HL-60 (cell line): ENCODE measurements around the gene COX7B2.

Source experiments
- DNase-seq, 2 experiments: peaks; one replicate each; pipeline ENCODE4 v3.0.0-alpha.2; 2010 to 2020; ENCODE audit warnings: low read depth in 1 of 2, low spot score in 1 of 2
- H3K27ac ChIP-seq: fragments of 250-450 bp; sonication (Bioruptor Pico); replicated peaks from 2 replicates; pipeline ENCODE4 v1.5.1; 2020; ENCODE audit warnings: mild to moderate bottlenecking, moderate library complexity
- H3K27me3 ChIP-seq: fragments of 250-450 bp; sonication (Bioruptor Pico); 2 replicates; pipeline ENCODE4 v1.5.1; 2021; ENCODE audit warnings: mild to moderate bottlenecking, moderate library complexity; ENCODE audit not compliant: insufficient read depth, poor library complexity, severe bottlenecking
- H3K4me3 ChIP-seq: replicated peaks from 2 replicates; pipeline ENCODE4 v1.5.1; 2011; ENCODE audit warnings: mild to moderate bottlenecking, control low read depth, low read length; ENCODE audit not compliant: insufficient read depth
- GABPA ChIP-seq: IDR thresholded peaks from 2 replicates; pipeline ENCODE4 v1.6.1; 2012; ENCODE audit warnings: low read depth
- POLR2AphosphoS5 ChIP-seq: IDR thresholded peaks from 2 replicates; pipeline ENCODE4 v1.6.1; 2012; ENCODE audit warnings: low read depth
- SPI1 ChIP-seq: IDR thresholded peaks from 2 replicates; pipeline ENCODE4 v1.6.1; 2012; ENCODE audit warnings: low read depth, mild to moderate bottlenecking, borderline replicate concordance
- long read RNA-seq: library from polyadenylated mRNA; unstranded; transcript quantifications from one replicate; pipeline ENCODE4 v2.0.0, GENCODE V29; 2020
- TF ChIP-seq, protein P1 (sequence below): IDR thresholded peaks from one replicate; pipeline ENCODE4 v1.5.1; 2011; ENCODE audit warnings: low read length, control low read depth, inconsistent platforms; ENCODE audit not compliant: insufficient read depth
- TF ChIP-seq, protein P2 (sequence below): IDR thresholded peaks from 2 replicates; pipeline ENCODE4 v1.6.1; 2012; ENCODE audit warnings: low read depth; ENCODE audit not compliant: insufficient replicate concordance

The COX7B2 gene, protein sequence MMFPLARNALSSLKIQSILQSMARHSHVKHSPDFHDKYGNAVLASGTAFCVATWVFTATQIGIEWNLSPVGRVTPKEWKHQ
- long read RNA-seq = 0 reads

DNA sequence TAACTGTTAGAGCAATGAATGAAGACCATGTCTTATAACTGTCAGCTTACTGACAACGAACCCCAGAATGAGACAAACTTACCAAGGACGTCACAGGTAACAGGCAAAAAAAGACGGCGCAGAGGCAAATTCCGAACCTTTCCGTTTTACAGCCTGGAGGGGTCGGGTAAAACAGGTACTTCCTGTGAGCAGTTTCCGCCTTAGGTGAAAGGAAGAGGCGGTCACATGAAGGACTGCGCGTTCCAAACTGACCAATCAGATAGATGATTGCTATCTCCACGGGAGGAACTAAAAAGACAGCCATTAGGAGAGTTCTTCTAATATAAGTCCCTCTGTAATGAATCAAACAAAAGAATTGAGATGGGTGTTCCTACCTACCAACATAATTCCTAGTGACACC is at the start of gene COX7B2:
Gene COX7B2 (minus strand): TSS at position 168 of the 400 bp plus-strand sequence. CDS start 174,053 bp downstream, outside the sequence.
- no peak within 1 kb of the TSS for H3K27ac ChIP-seq
- TF ChIP-seq, protein P1, sequence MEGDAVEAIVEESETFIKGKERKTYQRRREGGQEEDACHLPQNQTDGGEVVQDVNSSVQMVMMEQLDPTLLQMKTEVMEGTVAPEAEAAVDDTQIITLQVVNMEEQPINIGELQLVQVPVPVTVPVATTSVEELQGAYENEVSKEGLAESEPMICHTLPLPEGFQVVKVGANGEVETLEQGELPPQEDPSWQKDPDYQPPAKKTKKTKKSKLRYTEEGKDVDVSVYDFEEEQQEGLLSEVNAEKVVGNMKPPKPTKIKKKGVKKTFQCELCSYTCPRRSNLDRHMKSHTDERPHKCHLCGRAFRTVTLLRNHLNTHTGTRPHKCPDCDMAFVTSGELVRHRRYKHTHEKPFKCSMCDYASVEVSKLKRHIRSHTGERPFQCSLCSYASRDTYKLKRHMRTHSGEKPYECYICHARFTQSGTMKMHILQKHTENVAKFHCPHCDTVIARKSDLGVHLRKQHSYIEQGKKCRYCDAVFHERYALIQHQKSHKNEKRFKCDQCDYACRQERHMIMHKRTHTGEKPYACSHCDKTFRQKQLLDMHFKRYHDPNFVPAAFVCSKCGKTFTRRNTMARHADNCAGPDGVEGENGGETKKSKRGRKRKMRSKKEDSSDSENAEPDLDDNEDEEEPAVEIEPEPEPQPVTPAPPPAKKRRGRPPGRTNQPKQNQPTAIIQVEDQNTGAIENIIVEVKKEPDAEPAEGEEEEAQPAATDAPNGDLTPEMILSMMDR = no peak
- TF ChIP-seq SPI1 (no peak), POLR2AphosphoS5 (no peak), GABPA (no peak)
- TF ChIP-seq, protein P2, sequence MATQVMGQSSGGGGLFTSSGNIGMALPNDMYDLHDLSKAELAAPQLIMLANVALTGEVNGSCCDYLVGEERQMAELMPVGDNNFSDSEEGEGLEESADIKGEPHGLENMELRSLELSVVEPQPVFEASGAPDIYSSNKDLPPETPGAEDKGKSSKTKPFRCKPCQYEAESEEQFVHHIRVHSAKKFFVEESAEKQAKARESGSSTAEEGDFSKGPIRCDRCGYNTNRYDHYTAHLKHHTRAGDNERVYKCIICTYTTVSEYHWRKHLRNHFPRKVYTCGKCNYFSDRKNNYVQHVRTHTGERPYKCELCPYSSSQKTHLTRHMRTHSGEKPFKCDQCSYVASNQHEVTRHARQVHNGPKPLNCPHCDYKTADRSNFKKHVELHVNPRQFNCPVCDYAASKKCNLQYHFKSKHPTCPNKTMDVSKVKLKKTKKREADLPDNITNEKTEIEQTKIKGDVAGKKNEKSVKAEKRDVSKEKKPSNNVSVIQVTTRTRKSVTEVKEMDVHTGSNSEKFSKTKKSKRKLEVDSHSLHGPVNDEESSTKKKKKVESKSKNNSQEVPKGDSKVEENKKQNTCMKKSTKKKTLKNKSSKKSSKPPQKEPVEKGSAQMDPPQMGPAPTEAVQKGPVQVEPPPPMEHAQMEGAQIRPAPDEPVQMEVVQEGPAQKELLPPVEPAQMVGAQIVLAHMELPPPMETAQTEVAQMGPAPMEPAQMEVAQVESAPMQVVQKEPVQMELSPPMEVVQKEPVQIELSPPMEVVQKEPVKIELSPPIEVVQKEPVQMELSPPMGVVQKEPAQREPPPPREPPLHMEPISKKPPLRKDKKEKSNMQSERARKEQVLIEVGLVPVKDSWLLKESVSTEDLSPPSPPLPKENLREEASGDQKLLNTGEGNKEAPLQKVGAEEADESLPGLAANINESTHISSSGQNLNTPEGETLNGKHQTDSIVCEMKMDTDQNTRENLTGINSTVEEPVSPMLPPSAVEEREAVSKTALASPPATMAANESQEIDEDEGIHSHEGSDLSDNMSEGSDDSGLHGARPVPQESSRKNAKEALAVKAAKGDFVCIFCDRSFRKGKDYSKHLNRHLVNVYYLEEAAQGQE = no peak
- no peak for DNase-seq
- no peaks in the 10 kb centered on the region for H3K27me3 ChIP-seq
- H3K4me3 ChIP-seq = no peak within 1 kb of the TSS

DNA sequence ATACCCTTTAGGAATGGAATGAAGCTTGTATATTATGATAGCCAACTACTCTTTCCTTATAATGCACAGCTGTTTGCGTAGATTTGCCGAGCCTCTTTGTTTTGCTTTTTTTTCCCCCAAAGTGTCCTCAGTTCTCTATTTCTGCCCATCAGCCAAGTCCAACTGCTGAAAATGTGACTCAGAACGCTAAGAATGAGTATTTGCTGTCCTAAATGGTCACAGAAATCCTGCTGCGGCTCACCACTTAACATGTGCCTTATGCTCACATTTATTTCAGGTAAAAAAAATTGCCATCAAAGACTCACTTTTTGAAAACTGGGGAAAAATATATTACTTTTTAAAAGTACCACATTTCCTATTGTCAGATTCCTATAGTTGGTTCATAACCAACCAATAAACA is 47.4 kb upstream of the COX7B2 start:
- H3K27me3 ChIP-seq = no peaks in the 10 kb centered on the region
- H3K27ac ChIP-seq = no peak overlapping the region
- DNase-seq = no peak
- H3K4me3 ChIP-seq = no peak overlapping the region
- TF ChIP-seq, protein P1 = no peak
- TF ChIP-seq, protein P2 = no peak
- TF ChIP-seq GABPA (no peak), POLR2AphosphoS5 (no peak), SPI1 (no peak)

DNA sequence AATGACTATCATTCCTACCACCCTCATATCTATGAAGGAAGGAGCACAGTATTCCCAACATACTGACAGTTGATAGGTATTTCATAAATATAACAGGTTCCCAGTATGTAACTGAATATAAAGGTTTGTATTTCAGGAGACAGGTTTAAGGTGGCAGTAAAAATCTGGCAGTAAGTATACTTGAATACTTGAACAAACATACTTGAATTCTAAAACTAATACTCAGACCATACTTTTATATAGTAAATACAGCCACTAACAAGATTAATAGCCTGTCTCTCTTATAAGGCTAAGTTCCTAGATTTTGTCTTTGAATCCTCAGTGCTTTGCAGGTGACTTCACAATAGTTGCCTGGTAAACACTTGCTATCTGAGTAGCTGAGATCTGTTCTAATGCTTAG is 46.6 kb upstream of the COX7B2 start:
- H3K27ac ChIP-seq = no peak overlapping the region
- no peak overlapping the region for H3K4me3 ChIP-seq
- no peaks in the 10 kb centered on the region for H3K27me3 ChIP-seq
- TF ChIP-seq SPI1 (no peak), GABPA (no peak), POLR2AphosphoS5 (no peak)
- TF ChIP-seq, protein P1 = no peak
- TF ChIP-seq, protein P2 = no peak
- no peak for DNase-seq
